Keratinocyte (primary cell): ENCODE results near the gene SPOCK1. TPM values are rescaled to one million over a fixed set of nuclear protein-coding genes. Genes with fewer than 3 reads are reported as not detected.

ENCODE experiments used
- DNase-seq: peaks from one replicate; pipeline ENCODE4 v3.0.0-alpha.2; 2011; ENCODE audit warnings: low read depth, missing footprints, low spot score
- FAIRE-seq: peaks from 2 replicates; lab custom pipeline; 2011; peaks lifted over from hg19 to GRCh38; lab: Jason Lieb, UNC
- H2AFZ ChIP-seq: 2 replicates; pipeline ENCODE4 v1.6.0; 2012; ENCODE audit warnings: low read length, control low read depth, inconsistent platforms; ENCODE audit not compliant: control insufficient read depth
- H3K27ac ChIP-seq: 2 replicates; pipeline ENCODE4 v1.5.1; 2011; ENCODE audit warnings: low read length; ENCODE audit not compliant: control insufficient read depth, insufficient read depth
- H3K27me3 ChIP-seq: 3 replicates; pipeline ENCODE4 v1.6.0; 2011; ENCODE audit warnings: low read length; ENCODE audit not compliant: control insufficient read depth, insufficient read depth; ENCODE audit errors: extremely low read depth
- H3K36me3 ChIP-seq, 2 experiments: 2 replicates in 1 of 2; 3 replicates in 1 of 2; pipeline ENCODE4 v1.5.1; 2011; ENCODE audit warnings: low read length in 2 of 2, mild to moderate bottlenecking in 1 of 2; ENCODE audit not compliant: control insufficient read depth in 2 of 2, insufficient read depth in 2 of 2; ENCODE audit errors: extremely low read depth in 1 of 2
- H3K4me1 ChIP-seq: 3 replicates; pipeline ENCODE4 v1.5.1; 2011; ENCODE audit warnings: low read length; ENCODE audit not compliant: control insufficient read depth, insufficient read depth; ENCODE audit errors: extremely low read depth
- H3K4me2 ChIP-seq: 3 replicates; pipeline ENCODE4 v1.6.0; 2011; ENCODE audit warnings: low read depth, low read length; ENCODE audit not compliant: control insufficient read depth, insufficient read depth; ENCODE audit errors: extremely low read depth
- H3K4me3 ChIP-seq, 3 experiments: fragments of 200-600 bp in 1 of 3; sonication (generic) in 1 of 3; 2 replicates in 2 of 3; 3 replicates in 1 of 3; pipeline ENCODE4 v1.5.1; 2011 to 2016; ENCODE audit warnings: low read length in 3 of 3, mild to moderate bottlenecking in 3 of 3, control low read depth in 2 of 3, inconsistent platforms in 1 of 3, low read depth in 1 of 3, mixed read lengths in 1 of 3, mixed run types in 1 of 3, moderate library complexity in 1 of 3; ENCODE audit not compliant: control insufficient read depth in 2 of 3, insufficient read depth in 2 of 3; ENCODE audit errors: extremely low read depth in 1 of 3
- H3K79me2 ChIP-seq: 2 replicates; pipeline ENCODE4 v1.6.0; 2012; ENCODE audit warnings: low read length; ENCODE audit not compliant: control insufficient read depth, insufficient read depth
- H3K9ac ChIP-seq: 3 replicates; pipeline ENCODE4 v1.6.0; 2011; ENCODE audit warnings: low read length; ENCODE audit not compliant: control insufficient read depth, insufficient read depth; ENCODE audit errors: extremely low read depth
- H3K9me1 ChIP-seq: 3 replicates; pipeline ENCODE4 v1.6.0; 2011; ENCODE audit warnings: low read length; ENCODE audit not compliant: control insufficient read depth, insufficient read depth; ENCODE audit errors: extremely low read depth
- H3K9me3 ChIP-seq: 2 replicates; pipeline ENCODE4 v1.5.1; 2012; ENCODE audit warnings: low read depth, low read length; ENCODE audit not compliant: control insufficient read depth
- H4K20me1 ChIP-seq: 3 replicates; pipeline ENCODE4 v1.6.0; 2011; ENCODE audit warnings: low read length; ENCODE audit not compliant: control insufficient read depth, insufficient read depth; ENCODE audit errors: extremely low read depth
- EZH2 ChIP-seq: IDR thresholded peaks from one replicate; pipeline ENCODE4 v1.6.1; 2012; ENCODE audit warnings: inconsistent platforms, mild to moderate bottlenecking, low read length, moderate library complexity
- dilution Hi-C: fragments of 300-500 bp; cut with MboI; formaldehyde crosslinking; loops from one replicate; pipeline ENCODE4 v1.7.0; 2020; ENCODE audit warnings: low sequenced_read_pairs; ENCODE audit not compliant: extremely low pct_ligation_motif_present
- polyA plus RNA-seq, 5 experiments: library from polyadenylated mRNA; depleted of rRNA in 3 of 5; stranded (reverse) in 3 of 5; stranded (forward) in 1 of 5; unstranded in 1 of 5; fragments of >200 nt; gene quantifications; 1 replicate in 1 of 5; 2 replicates in 3 of 5; 3 replicates in 1 of 5; pipeline versions ENCODE4 v1.2.1 to v1.2.3, GENCODE V29; 2011 to 2012; ENCODE audit warnings: missing spikeins in 2 of 5, low read depth in 1 of 5, low replicate concordance in 1 of 5
- TF ChIP-seq, protein P1 (sequence below), 3 experiments: IDR thresholded peaks in 1 of 3; conservative IDR thresholded peaks in 1 of 3; optimal IDR thresholded peaks in 1 of 3; 2 replicates in 2 of 3; 3 replicates in 1 of 3; pipeline versions ENCODE3 to v1.5.1; 2011; ENCODE audit warnings: low read length in 3 of 3, mild to moderate bottlenecking in 3 of 3, moderate library complexity in 2 of 3, control low read depth in 1 of 3, inconsistent platforms in 1 of 3; ENCODE audit not compliant: insufficient read depth in 2 of 3; ENCODE audit errors: extremely low read depth in 1 of 3

The SPOCK1 gene
- polyA plus RNA-seq, 1 donor (not counting 4 experiments of a cell fraction or from before 2014, with no cell fraction given) = 5.5 TPM

DNA sequence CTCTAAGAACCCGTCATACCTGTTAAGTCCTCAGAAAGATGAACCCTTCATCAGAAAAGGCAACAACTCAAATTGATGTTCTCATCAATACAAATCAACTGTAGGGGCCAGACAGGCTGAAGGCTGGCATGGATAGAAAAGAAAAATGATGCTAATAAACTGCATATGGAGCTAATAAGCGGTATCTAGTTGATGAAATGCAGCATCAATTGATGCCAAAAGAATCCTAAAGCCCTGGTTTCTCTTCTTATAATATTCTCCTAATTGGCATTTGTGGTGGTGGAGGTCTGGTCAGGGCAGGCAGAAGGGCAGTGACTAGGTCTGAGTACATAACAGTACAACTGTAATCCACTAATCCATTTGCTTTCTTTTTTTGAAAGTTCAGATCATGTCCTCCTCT is 322.5 kb downstream of the SPOCK1 start:
- H3K79me2 ChIP-seq = no peaks in the 10 kb centered on the region
- no peak overlapping the region for H3K9ac ChIP-seq
- no peak for FAIRE-seq
- no peaks in the 10 kb centered on the region for H3K9me3 ChIP-seq
- no peaks in the 10 kb centered on the region for H3K4me1 ChIP-seq
- peaks cover 14% of the 10 kb centered on the region for H3K27me3 ChIP-seq
- no peak overlapping the region for H3K4me3 ChIP-seq
- H3K27ac ChIP-seq = no peak overlapping the region
- dilution Hi-C loops = no loop called here
- no peak overlapping the region for H2AFZ ChIP-seq
- TF ChIP-seq, protein P1, sequence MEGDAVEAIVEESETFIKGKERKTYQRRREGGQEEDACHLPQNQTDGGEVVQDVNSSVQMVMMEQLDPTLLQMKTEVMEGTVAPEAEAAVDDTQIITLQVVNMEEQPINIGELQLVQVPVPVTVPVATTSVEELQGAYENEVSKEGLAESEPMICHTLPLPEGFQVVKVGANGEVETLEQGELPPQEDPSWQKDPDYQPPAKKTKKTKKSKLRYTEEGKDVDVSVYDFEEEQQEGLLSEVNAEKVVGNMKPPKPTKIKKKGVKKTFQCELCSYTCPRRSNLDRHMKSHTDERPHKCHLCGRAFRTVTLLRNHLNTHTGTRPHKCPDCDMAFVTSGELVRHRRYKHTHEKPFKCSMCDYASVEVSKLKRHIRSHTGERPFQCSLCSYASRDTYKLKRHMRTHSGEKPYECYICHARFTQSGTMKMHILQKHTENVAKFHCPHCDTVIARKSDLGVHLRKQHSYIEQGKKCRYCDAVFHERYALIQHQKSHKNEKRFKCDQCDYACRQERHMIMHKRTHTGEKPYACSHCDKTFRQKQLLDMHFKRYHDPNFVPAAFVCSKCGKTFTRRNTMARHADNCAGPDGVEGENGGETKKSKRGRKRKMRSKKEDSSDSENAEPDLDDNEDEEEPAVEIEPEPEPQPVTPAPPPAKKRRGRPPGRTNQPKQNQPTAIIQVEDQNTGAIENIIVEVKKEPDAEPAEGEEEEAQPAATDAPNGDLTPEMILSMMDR (optimal IDR thresholded peaks at IDR 0.05 in 1 of 3, IDR thresholded peaks at IDR 0.05 in 1 of 3, conservative IDR thresholded peaks at IDR 0.05 in 1 of 3; ENCODE audit: extremely low read depth in 1 of 3, insufficient read depth in 2 of 3, low read length in 3 of 3) = no peak
- no peak for TF ChIP-seq EZH2
- DNase-seq = no peak
- H3K4me2 ChIP-seq = no peak overlapping the region
- H3K9me1 ChIP-seq = no peaks in the 10 kb centered on the region
- H4K20me1 ChIP-seq = no peaks in the 10 kb centered on the region
- H3K36me3 ChIP-seq = no peaks in the 10 kb centered on the region

DNA sequence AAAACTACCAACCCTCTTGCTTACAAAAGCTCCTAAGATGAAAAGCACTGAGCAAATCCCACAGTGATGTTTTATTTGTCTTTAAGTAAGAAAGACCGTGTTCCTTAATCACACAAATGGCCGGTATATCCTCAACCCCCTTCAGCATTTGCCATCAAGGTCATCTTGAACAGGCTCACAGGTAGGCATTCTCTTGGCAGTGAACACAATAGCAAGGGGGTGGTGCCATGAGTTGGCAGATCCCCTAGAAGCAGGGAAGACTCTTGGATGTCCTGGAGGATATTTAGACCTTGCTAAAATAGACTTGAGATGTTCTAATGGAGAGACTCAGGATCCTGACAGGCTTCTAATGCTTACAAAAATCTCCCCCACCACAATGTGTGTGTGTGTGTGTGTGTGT is 323.0 kb downstream of the SPOCK1 start:
- Histone ChIP-seq H3K4me1 (no peaks in the 10 kb centered on the region), H3K27ac (no peak overlapping the region), H3K27me3 (peaks cover 14% of the 10 kb centered on the region), H3K79me2 (no peaks in the 10 kb centered on the region), H3K36me3 (no peaks in the 10 kb centered on the region), H3K9me1 (no peaks in the 10 kb centered on the region), H2AFZ (no peak overlapping the region), H3K4me3 (no peak overlapping the region), H3K9me3 (no peaks in the 10 kb centered on the region), H3K9ac (no peak overlapping the region), H4K20me1 (no peaks in the 10 kb centered on the region), H3K4me2 (no peak overlapping the region)
- DNase-seq (no peak), FAIRE-seq (no peak)
- TF ChIP-seq, protein P1 (optimal IDR thresholded peaks at IDR 0.05 in 1 of 3, IDR thresholded peaks at IDR 0.05 in 1 of 3, conservative IDR thresholded peaks at IDR 0.05 in 1 of 3; ENCODE audit: extremely low read depth in 1 of 3, insufficient read depth in 2 of 3, low read length in 3 of 3) = no peak
- no peak for TF ChIP-seq EZH2
- dilution Hi-C loops = no loop called here
